ENCODE measurements around the gene DTX3L.
"Not testable (repeated sequence)": the region's sequence is repeated elsewhere in the genome, so short reads cannot be mapped to it uniquely, and the experiment has no call there.

Gene DTX3L

DNA sequence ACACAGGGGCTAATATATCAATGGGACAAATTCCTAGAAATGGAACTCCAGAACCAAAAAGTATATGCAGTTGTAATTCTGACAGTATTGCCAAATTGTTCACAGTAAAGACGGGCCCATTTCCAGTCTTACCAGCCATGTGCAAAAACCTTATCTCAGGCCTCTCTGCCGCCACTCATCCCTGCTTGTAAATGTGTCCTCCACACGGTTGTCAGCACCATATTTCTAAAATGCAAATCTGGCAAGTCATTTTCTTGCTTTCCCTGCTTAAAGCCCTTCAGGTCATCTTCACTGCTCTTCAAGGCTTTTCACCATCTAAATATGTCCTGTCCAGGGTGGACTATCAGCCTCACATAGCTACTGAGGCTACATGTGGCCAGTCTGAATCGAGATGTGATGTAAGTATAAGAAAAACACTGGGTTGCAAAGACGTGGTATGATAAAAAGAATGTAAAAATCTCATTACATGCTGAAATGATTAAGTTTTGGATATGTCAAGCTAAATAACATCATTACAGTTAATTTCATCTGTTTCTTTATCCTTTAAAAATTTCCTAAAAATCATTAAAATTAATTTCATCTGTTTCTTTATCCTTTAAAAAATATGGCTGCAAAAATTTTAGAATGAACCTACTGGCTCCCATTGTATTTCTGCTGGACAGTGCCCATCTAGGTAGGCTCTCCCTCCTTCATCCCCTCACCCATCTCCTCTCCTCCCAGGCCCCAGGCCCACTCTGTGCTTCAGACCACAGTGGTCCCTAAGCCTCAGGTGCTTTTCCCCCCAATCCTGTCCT, 1.0 kb upstream of the DTX3L start:
- peak in 1 of 2 donors; percentile 28 for DNase-seq

GRCh38 chr3:122563717-122564025, 467 bp upstream of the DTX3L start:
- DNase-seq: peak; percentile 43 to 55

- DNase-seq: not testable (repeated sequence)
Measured at GRCh38 chr3:122568131-122568530, 4.0 kb downstream of the DTX3L start.

DNA sequence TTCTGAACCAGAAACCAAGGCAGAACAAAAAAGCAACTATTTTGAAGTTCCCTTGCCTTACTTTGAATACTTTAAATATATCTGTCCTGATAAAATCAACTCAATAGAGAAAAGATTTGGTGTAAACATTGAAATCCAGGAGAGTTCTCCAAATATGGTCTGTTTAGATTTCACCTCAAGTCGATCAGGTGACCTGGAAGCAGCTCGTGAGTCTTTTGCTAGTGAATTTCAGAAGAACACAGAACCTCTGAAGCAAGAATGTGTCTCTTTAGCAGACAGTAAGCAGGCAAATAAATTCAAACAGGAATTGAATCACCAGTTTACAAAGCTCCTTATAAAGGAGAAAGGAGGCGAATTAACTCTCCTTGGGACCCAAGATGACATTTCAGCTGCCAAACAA, 4.6 kb downstream of the DTX3L start:
- DNase-seq: no peak

- DNase-seq: peak; percentile 61 to 72
Measured at GRCh38 chr3:122572940-122573412, 8.8 kb downstream of the DTX3L start.

- DNase-seq: peak in 1 of 2 donors; percentile 69
Measured at GRCh38 chr3:122576174-122576940, 12.2 kb downstream of the DTX3L start.

GRCh38 chr3:122577409-122578031, 13.4 kb downstream of the DTX3L start, which contains the start of gene PARP15:
Gene PARP15 (plus strand): TSS chr3:122577650. CDS start chr3:122577668, 18 bp downstream.
- DNase-seq: peak; percentile 43 to 64

- no peak for DNase-seq
Measured at GRCh38 chr3:122578069-122578740, 14.1 kb downstream of the DTX3L start.

DNA sequence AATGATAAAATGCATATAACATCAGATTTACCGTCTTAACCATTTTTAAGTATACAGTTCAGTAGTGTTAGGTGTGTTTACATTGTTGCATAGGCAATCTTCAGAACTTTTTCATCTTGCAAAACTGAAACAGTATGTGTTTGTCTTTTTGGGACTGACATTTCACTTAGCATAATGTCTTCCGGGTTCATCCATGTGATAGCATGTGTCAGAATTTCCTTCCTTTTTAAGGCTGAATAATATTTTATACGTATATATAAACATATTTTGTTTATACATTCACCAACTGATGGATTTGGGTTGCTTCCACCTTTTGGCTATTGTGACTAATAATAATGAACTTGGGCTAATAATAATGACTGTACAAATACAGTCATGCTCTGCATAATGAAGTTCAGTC, 16.3 kb downstream of the DTX3L start:
- DNase-seq: no peak

- DNase-seq: no peak
Measured at GRCh38 chr3:122581622-122582021, 17.5 kb downstream of the DTX3L start.

DNA sequence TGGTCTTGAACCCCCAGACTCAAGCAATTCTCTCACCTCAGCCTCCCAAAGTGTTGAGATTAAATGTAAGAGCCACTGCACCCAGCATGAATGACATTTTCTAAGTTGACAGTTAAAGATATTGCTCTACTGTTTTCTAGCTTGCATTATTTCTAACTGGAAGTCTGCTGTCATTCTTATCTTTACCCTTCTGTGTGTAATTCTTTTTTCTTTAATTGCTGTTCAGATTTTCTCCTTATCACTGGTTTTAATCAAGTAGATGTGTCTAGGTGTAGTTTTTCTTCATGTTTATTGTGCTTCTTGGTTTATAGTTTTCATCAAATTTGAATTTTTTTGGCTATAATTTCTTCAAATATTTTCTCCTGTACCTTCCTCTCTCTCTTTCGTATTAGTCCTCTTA, 18.3 kb downstream of the DTX3L start:
- no peak for DNase-seq

GRCh38 chr3:122586098-122586497, 22.0 kb downstream of the DTX3L start:
- DNase-seq: no peak

DNA sequence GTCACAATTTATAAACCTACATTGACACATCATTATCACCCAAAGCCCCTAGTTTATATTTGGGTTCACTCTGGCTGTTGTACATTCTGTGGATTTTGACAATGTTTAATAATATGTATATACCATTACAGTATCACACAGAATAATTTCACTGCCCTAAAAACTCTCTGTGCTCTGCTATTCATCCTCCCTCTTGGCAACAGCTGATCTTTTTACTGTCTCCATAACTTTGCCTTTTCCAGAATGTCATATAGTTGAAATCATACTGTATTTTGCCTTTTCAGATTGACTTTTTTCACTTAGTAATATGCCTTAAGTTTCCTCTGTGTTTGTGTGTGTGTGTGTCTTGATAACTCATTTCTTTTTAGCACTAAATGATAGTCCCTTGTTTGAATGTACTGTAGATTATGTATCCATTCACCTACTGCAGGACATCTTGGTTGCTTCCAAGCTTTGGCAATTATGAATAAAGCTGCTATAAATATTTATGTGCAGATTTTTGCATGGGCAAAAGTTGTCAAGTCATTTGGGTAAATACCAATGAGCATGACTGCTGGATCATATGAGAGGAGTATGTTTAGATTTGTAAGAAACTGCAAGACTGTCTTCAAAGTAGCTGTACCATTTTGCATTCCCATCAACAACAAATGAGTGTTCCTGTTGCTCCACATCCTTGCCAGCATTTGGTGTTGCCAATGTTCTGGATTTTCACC, 22.8 kb downstream of the DTX3L start:
- no peak for DNase-seq

GRCh38 chr3:122587572-122587971, 23.4 kb downstream of the DTX3L start:
- no peak for DNase-seq

GRCh38 chr3:122589297-122589696, 25.2 kb downstream of the DTX3L start:
- DNase-seq: no peak

DNA sequence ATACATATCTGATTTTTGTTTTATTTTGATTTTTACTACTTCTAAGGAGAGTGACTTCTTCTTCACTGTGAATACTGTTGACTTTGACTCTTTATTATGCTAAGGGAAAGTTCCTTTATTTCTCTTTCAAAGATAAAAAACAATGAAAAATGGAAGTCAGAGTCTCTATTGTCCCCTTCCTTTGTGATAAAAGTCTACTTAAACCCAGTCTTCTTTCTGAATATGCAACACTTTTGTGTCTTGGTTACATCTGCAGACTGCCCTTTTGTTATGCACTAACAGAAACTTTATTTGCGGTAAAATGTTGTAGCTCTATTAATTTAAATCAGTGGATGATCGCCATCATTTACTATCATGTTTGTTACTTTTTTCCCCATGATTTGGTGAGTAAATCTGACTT, 26.5 kb downstream of the DTX3L start:
- DNase-seq: no peak

DNA sequence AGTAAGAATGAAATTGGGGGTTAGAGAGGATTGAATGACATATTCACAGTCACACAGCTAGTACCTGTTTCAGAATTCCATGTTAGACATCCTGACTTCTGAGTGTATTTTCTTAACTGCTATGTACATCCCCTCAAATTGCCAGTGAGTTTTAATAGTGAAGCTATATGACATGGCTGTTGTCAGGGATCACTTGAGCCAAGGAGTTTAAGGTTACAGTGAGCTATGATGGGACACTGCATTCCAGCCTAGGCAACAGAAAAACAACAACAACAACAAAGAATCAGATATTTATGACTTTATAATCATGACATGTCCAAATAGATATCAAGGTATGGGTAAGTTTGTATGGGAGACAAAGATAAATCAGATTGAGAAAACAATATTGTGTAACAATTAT, 29.9 kb downstream of the DTX3L start:
- DNase-seq: no peak

DNA sequence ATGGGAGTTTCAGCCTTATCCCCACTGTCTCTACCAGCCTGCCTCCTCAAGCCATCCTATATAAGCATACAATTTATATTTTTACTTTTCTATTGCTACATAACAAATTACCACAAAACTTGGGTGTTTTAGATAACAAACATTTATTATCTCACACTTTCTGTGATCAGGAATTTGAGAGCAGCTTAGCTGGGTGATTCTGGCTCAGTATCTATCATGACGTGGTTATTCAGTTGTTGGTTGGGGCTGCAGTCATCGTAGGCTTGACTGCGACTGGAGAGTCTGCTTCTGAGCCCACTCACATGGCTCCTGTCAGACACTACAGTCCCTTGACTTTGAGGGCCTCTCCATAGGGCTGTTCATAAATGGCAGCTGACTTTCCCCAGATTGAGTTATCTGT, 34.0 kb downstream of the DTX3L start:
- no peak for DNase-seq

DNA sequence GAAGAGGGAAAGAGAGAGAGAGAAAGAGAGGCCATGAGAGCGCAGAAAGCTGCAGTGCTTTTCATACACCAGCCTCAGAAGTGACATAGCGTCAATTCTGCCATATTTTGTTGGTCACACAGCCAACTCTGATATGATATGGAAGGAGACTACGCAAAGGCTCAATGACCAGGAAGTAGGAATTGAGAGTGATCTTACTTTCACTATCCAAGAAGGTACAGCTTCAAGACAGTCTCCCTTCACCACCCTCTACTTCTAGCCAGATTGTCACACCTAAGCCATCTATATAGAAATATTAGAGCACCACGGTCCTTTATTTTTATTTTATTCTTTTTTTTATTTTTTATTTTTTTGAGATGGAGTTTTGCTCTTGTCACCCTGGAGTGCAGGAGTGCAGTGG, 34.4 kb downstream of the DTX3L start:
- no peak for DNase-seq

- DNase-seq: no peak
Measured at GRCh38 chr3:122602011-122602710, 38.0 kb downstream of the DTX3L start.

DNA sequence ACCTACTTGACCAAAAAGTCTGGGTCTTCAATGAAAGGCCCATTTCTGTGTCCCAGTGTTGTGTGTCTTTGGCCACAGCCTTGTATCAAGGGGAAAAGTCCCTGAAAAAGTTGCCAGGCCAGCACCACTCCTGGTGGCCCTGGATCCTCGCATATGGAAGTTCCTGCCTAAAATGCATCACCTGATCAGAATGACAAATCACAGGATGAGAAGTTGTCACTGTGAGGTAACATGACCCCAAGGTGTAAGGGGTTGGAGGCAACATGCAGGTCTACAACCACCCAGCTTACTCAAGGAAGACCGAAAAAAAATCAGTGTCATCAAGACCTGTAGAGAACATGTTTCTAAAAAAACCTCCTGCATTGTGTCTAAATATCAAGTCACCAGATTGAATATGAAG, 38.9 kb downstream of the DTX3L start:
- no peak for DNase-seq

DNA sequence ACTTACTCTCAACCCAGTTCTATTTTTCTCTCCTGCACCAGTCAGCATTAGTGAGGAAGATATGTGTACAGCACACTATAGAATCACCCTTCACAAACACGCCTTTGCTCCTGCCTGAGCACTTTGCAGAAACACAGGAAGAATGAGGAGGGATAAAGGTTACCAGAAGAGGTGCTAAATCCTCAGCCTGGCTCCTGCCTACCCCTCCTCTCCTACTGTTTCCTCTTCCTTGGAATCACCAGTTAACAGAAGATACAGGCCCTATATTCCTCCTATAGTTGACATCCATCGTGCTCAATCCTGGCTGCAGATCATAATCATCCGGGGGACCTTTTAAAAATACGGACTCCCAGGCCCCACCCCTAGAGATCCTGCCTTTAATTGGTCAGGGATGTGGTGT, 42.2 kb downstream of the DTX3L start:
- no peak for DNase-seq
